ENCODE results near the gene LCN9. TPM values are rescaled to one million over a fixed set of nuclear protein-coding genes. Genes with fewer than 3 reads are reported as not detected.
"Not testable (repeated sequence)": the region's sequence is repeated elsewhere in the genome, so short reads cannot be mapped to it uniquely, and the experiment has no call there.

The LCN9 gene
- total RNA-seq, 1 donor from 2014 or later = not detected

DNA sequence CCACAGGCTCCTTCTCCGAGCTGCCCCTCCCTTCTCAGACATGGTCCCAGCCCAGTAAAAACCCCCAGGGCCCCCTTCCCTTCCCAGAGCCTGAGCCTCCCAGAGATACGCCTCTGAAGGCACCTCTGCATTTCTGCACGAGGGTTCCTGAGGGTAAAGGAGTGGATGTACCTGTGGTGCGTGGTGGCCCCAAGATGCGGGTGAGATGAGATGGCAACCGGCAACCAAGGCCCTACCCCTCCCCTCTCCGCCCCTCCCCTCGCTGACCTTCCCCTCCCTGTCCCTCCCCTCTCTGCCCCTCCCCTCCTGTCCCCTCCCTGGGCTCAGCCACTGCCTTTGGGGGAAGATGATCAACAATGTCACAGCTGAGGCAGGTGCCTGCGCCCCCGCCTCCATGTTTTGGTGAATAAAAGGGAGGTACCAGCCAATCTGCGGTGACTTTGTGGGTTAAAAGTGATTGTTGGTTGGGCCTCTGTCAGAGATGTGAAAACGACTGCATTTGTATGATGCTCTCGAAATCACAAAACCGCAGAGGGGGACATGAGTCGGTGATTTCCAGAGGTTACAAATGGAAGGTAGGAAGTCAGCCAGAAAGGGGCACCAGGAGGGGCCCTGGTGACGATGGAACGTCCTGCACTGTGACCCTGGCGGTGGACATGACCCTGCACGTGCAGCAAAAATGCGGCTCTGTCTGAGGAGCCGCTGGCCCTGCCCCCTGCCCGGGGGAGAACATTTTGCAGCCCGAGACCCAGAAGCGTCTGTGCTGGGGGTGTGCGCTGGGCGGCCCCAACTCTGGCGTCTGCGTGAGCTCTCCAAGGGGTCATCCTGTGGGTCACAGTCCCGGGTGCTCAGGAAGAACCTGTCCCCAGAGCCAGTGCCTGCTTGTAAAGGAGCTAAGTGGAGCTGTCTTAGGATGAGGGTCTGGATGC, 3.7 kb downstream of the LCN9 start:
- H3K4me3 Mint-ChIP-seq (ENCODE audit: unreplicated experiment) = no peak overlapping the region
- no peak overlapping the region for H3K27ac Mint-ChIP-seq (ENCODE audit: unreplicated experiment)
- H3K4me1 Mint-ChIP-seq (ENCODE audit: low read depth, unreplicated experiment) = no peaks in the 10 kb centered on the region
- peaks cover 8% of the 10 kb centered on the region for H3K27me3 Mint-ChIP-seq (ENCODE audit: unreplicated experiment)
- no peak for TF ChIP-seq CTCF (IDR thresholded peaks at IDR 0.05; ENCODE audit: partially characterized antibody, unreplicated experiment)
- DNase-seq = no peak
- peaks cover 8% of the 10 kb centered on the region for H3K9me3 Mint-ChIP-seq (ENCODE audit: unreplicated experiment)
- peaks cover 6% of the 10 kb centered on the region for H3K36me3 Mint-ChIP-seq (ENCODE audit: unreplicated experiment)

DNA sequence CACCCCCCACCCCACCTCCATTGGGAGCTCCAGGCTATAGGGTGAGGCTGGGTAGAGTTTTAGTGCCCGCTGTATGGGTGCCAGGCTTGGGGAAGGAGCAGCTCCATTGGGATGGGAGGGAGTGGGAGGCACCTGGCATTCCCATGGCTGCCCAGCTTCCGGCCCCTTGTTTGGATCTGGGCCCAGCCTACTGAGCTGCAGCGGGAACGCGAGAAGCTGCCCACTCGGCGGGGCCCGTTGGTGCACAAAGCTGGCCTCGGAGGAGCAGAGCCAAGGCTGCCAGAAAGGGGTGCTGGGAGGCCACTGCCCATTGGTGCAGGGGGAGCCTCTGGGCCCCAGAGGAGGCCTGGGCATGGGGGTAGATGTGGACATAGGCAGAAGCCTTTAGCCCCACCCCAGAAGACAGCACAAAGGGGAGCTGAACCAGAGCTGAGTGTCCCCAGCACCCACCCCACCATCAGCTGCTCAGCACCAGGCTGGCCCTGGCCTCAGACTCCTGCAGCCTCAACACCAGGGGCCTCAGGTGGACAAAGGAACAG, 4.4 kb downstream of the LCN9 start:
- Mint-ChIP-seq H3K27me3 (ENCODE audit: unreplicated experiment) (peaks cover 6% of the 10 kb centered on the region), H3K4me3 (ENCODE audit: unreplicated experiment) (no peak overlapping the region), H3K4me1 (ENCODE audit: low read depth, unreplicated experiment) (no peaks in the 10 kb centered on the region), H3K9me3 (ENCODE audit: unreplicated experiment) (peaks cover 6% of the 10 kb centered on the region), H3K36me3 (ENCODE audit: unreplicated experiment) (peaks cover 6% of the 10 kb centered on the region), H3K27ac (ENCODE audit: unreplicated experiment) (no peak overlapping the region)
- TF ChIP-seq CTCF (IDR thresholded peaks at IDR 0.05; ENCODE audit: partially characterized antibody, unreplicated experiment) = no peak
- no peak for DNase-seq

GRCh38 chr9:135669018-135669417, 5.9 kb downstream of the LCN9 start:
- not testable (repeated sequence) for H3K27me3 Mint-ChIP-seq (ENCODE audit: unreplicated experiment); H3K9me3 Mint-ChIP-seq (ENCODE audit: unreplicated experiment); H3K27ac Mint-ChIP-seq (ENCODE audit: unreplicated experiment); H3K36me3 Mint-ChIP-seq (ENCODE audit: unreplicated experiment); H3K4me1 Mint-ChIP-seq (ENCODE audit: low read depth, unreplicated experiment); H3K4me3 Mint-ChIP-seq (ENCODE audit: unreplicated experiment); DNase-seq

DNA sequence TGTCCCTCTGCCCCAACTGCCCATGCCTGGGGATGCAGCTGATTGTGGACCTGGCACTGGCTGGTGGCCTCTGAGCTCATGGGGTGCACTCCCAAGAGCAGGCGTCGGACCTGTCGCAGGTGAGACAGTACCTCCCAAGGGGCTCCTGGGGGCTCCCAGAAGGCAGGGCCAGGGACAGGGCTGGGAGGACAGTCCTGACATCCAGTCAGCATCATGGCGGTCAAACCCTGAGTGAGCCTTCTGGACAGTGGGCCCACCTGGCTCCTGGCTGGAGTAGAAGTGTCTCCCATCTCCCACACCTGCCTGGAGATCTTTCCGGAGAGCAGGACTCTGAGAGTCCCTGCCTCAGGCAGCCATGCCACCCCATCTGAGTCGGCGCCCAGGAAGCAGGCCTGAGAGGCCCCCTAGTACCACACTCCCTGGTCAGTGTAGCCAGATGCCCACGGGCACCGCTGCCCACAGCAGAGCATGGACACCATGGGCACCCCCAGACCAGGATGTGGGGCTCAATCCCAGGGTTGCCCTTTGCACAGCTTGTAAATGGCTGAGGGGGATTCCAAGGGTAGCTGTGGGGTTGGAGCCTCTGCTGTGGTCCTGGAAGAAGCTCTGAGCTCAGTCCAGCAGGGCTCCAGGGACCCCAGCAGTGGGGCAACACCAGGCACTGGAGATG, 6.6 kb downstream of the LCN9 start:
- Mint-ChIP-seq H3K4me1 (ENCODE audit: low read depth, unreplicated experiment) (no peaks in the 10 kb centered on the region), H3K4me3 (ENCODE audit: unreplicated experiment) (no peak overlapping the region), H3K27ac (ENCODE audit: unreplicated experiment) (no peak overlapping the region), H3K9me3 (ENCODE audit: unreplicated experiment) (peaks cover 6% of the 10 kb centered on the region), H3K36me3 (ENCODE audit: unreplicated experiment) (peaks cover 6% of the 10 kb centered on the region), H3K27me3 (ENCODE audit: unreplicated experiment) (peaks cover 6% of the 10 kb centered on the region)
- DNase-seq = no peak
- no peak for TF ChIP-seq CTCF (IDR thresholded peaks at IDR 0.05; ENCODE audit: partially characterized antibody, unreplicated experiment)

DNA sequence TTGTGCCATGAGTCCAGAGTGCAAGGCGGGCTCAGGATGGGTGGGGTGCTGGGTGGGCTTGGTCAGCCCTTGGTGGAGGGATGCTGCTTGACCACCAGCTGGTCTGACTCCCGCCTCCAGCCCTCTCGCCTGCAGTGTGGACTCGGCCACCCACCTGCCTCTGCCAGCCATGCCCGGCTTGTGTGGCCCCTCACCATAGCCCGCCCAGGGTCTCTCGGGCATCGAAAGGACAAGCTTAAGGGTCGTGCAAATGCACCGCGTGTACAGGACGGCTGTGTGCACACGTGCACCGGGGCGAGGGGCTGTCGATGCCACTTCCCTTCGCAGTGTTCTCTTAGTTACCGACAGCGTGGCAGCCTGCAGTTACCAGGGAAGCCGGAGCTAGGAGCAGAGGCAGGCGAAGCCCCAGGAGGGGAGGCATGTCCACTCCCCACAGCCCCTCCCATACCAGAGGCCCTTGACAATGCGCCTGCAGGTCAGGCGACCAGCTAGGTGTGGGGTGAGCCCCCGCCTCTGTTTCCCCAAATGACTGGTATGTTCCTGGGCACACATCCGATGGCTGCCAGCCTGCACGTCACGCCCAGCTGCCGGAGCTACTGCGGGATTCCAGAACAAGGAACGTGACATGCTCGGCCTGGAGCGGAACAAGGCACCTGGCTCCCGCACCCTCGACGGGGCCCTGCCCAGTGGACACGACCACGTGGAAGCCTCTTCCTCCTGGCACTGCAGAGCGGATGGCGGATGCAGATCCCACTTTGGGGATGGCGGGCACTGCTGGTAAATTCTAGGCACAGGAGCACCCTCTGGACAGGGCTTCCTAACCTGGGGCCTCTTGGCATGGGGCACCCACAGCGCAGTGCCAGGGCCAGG, 7.8 kb downstream of the LCN9 start:
- no peak for DNase-seq
- Mint-ChIP-seq H3K27ac (ENCODE audit: unreplicated experiment) (no peak overlapping the region), H3K27me3 (ENCODE audit: unreplicated experiment) (peaks cover 6% of the 10 kb centered on the region), H3K4me3 (ENCODE audit: unreplicated experiment) (no peak overlapping the region), H3K9me3 (ENCODE audit: unreplicated experiment) (peaks cover 4% of the 10 kb centered on the region), H3K36me3 (ENCODE audit: unreplicated experiment) (peaks cover 6% of the 10 kb centered on the region), H3K4me1 (ENCODE audit: low read depth, unreplicated experiment) (no peaks in the 10 kb centered on the region)
- no peak for TF ChIP-seq CTCF (IDR thresholded peaks at IDR 0.05; ENCODE audit: partially characterized antibody, unreplicated experiment)

All from glutamatergic neuron (in vitro differentiated cells).